Measurements from ENCODE around the gene SRR. TPM values are rescaled to one million over a fixed set of nuclear protein-coding genes. Genes with fewer than 3 reads are reported as not detected.

Gene SRR, protein sequence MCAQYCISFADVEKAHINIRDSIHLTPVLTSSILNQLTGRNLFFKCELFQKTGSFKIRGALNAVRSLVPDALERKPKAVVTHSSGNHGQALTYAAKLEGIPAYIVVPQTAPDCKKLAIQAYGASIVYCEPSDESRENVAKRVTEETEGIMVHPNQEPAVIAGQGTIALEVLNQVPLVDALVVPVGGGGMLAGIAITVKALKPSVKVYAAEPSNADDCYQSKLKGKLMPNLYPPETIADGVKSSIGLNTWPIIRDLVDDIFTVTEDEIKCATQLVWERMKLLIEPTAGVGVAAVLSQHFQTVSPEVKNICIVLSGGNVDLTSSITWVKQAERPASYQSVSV
- 26.5 TPM for total RNA-seq

DNA sequence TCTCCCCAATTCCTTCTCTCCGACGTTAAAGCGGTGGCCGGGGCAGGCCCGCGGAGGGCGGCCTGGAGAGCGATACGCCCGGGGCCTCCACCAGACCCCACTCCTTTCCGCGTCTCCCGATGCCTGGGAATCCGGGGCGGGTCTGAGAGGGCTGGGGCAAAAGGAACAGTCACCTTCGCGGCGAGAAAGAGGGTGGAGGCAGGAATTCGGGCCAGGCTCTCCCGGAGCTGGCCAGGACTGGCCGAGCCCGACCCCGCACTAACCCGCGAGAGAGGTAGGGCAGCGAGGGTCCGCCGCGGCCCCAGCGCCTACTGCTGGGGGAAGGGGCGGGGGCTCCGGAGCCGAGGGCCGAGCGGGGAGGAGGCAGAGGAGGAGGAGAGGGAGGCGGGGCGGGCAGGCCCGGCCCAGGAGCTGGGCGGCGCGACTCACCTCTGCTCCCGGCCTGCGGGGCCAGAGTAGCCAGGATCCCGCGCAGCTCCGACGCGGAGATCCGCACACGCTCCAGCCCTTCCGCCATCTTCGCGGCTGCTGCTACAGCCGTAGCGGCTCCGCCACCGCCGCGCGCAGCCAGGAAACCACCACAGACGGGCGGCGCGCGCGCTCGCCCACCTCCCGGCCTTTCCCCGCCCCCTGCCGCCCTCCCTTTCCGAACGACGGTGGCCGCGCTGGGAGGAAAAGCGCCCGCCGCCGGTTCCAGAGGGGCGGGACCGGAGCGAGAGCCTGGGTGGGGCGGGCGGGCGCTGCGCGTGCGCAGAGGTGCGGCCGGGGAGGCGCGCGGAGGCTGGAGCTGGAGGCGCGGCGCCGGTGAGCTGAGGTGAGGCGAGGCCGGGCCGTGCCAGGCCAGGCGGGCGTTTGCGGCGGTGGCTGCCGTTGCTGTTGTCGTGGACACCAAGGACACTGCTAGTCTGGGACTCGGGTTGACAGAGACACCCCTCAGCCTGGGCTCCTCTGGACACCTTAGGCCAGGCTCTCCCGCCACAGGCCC, at the start of gene SRR, which contains the start of gene SMG6:
Gene SRR, plus strand, starts transcription at position 747 of the 985 bp plus-strand sequence. CDS start 11,611 bp downstream, outside the sequence.
Gene SMG6, minus strand, starts transcription at position 582 of the 985 bp plus-strand sequence. Its CDS starts 65 bp downstream, at position 517.

DNA sequence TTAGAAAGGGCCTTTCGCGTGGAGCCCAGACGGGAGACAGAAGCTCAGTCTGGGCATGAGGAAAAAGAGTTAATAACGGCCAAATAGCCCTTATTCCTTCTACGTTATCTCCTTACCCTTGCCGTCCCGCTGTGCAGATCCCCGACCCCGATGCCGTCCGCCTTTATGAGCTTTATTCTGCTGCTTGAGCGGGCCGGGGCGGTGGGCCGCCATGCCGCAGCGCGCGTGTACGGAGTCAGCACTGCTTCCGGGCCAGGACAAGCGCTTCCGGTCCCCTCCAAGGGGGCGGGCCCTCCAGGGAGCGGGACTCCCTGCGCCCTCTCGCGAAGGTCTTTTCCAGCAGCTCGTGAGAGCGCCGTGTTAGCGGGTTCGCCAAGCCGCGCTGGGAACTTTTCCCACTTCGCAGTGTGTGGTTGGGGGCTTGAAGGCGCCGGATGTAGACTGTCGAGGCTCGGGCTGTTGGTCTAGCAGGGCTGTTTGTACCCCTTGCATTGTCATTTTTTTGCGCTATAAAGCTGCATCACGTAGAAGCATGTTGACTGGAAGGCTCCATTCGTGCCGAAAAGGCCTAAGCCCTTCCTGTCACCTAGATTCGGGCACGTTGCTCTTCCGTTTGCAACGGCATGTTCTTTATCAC, 32.6 kb downstream of the SRR start, which contains the start of gene TSR1:
Gene TSR1, minus strand, starts transcription at position 243 of the 637 bp plus-strand sequence. Its CDS starts 30 bp downstream, at position 213.

DNA sequence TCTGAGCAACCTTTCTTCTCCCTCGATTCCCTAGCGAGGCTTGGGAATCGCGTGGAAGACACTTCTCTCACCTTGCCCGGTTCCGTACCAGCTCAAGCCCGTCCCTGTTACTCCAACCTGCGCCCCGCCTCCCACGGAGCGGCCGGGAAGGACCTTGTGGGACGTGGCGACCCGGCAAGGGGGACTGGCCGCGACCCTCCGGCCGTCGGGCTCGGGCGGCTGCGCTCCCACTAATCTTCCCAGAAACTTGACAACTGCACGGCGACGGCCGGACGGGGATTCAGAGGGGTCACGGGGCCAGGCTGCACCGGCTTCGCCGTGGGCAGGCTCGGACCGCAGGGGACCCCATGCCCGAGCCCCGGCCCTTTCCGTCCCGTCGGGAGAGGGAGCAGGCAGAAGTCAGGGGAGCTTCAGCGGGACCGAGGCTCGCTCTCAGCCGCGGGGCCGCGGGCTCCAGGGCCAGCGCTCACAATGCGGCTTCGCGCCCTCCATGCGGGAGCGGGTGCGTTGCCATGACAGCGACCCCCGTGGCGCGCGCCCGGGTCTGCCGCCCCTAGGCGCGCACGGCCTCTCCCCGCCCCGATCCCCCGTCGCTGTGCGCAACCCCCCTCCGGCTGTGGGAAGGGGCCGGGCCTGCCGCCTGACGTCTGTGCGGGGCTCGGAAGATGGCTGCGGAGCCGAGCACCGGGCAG, 33.2 kb downstream of the SRR start, which contains the start of gene SGSM2:
Gene SGSM2, plus strand, starts transcription at position 650 of the 692 bp plus-strand sequence. CDS start 188 bp downstream, outside the sequence.

Other genes starting within 250 kb of the SRR start
- gene HIC1, start 248.8 kb upstream of the SRR start, total RNA-seq: 38.4 TPM
- gene SMG6, start 165 bp upstream of the SRR start, total RNA-seq: 77.0 TPM
- 44.5 TPM for gene TSR1, start 32.5 kb downstream of the SRR start, total RNA-seq
- gene SGSM2, start 33.6 kb downstream of the SRR start, total RNA-seq: 70.4 TPM
- 14.8 TPM for gene MNT, start 97.1 kb downstream of the SRR start, total RNA-seq
- gene METTL16, start 207.9 kb downstream of the SRR start, total RNA-seq: 87.0 TPM